ENCODE results near the gene CA4.
"Not testable (repeated sequence)": the region's sequence is repeated elsewhere in the genome, so short reads cannot be mapped to it uniquely, and the experiment has no call there.

Gene CA4

DNA sequence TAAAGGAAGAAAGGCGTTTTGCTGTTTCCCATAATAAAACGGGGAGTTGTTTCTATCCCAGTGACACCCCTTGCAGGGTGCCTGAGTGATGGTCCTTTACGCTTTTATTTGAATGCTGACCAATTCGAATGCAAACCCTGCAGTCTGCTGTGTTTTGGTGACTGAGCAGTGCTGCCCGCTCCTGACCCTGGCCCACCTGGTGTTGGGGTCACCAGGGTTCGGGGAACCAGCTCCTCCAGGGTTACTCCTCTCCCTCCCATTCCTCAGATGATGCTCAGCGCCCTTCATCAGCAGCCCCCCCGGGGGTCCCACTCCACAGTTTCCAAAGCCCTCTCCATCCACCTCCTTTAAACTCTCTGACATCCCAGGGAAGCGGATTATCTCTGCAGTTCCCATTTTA, 6.0 kb downstream of the CA4 start:
- DNase-seq (ENCODE audit: low read depth), result no peak

DNA sequence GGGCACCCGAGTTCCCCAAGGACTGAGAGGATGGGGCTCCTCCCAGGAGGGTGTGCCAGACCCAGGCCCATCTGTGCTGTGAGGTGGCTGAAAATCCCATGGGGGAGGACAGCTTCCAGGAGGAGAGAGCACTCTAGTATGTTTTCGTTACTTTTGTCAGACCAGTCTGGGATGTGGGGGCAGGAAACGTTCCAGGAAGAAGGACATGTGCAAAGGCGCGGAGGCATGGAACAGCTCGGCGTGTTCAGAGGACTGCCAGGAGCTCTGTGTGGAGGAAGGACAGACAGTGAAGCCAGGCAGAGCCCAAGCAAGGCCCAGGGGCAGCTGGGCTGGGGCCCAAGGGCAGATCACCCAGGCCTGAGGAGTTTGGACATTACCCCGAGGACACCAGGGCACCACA, 7.0 kb downstream of the CA4 start:
- no peak for DNase-seq (ENCODE audit: low read depth)

DNA sequence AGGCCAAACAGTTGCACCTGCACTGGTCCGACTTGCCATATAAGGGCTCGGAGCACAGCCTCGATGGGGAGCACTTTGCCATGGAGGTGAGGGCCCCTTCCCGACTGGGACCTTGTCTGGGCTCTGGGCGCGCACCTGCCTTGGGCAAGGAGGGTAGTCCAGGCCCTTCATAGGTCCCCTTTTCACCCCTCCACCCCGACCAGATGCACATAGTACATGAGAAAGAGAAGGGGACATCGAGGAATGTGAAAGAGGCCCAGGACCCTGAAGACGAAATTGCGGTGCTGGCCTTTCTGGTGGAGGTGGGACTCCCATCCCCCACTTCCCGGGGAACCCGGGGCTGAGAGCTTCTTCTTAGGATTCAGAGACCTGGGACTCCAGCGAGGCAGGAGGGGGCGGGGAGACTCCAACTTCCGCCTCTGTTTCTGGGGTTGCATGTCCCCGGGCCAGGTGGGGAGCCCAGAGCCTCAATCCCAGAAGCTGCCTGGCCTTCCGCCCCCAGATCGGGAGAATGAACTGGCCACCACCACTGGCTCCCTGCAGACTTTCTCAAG, 7.8 kb downstream of the CA4 start:
- no peak for DNase-seq (ENCODE audit: low read depth)

DNA sequence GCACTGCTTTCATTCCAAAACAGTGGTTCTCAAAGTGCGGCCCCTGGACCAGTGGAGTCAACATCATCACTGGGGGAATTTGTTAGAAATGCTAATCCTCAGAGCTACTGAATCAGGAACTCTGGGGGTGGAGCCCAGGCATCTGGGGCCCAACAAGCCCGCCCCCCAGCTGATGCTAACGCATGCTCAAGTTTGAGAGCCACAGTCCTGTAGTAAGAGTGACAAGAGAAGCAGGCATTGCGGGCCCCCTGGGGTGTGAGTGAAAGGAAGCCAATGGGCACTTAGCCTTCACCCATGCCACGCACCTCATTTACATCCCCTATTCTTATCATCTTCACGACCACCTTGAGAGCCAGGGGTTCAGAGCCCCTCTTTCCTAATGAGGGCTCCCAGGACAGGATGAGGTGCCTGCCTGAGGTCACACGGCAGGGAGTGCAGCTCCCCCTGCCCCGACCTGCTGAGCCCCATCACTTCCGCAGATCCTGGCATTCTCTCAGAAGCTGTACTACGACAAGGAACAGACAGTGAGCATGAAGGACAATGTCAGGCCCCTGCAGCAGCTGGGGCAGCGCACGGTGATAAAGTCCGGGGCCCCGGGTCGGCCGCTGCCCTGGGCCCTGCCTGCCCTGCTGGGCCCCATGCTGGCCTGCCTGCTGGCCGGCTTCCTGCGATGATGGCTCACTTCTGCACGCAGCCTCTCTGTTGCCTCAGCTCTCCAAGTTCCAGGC, 9.1 kb downstream of the CA4 start:
- no peak for DNase-seq (ENCODE audit: low read depth)

- DNase-seq (ENCODE audit: low read depth), result no peak
Measured at GRCh38 chr17:60159479-60159866, 9.7 kb downstream of the CA4 start.

GRCh38 chr17:60160829-60161501, 11.2 kb downstream of the CA4 start:
- DNase-seq (ENCODE audit: low read depth), result no peak

DNA sequence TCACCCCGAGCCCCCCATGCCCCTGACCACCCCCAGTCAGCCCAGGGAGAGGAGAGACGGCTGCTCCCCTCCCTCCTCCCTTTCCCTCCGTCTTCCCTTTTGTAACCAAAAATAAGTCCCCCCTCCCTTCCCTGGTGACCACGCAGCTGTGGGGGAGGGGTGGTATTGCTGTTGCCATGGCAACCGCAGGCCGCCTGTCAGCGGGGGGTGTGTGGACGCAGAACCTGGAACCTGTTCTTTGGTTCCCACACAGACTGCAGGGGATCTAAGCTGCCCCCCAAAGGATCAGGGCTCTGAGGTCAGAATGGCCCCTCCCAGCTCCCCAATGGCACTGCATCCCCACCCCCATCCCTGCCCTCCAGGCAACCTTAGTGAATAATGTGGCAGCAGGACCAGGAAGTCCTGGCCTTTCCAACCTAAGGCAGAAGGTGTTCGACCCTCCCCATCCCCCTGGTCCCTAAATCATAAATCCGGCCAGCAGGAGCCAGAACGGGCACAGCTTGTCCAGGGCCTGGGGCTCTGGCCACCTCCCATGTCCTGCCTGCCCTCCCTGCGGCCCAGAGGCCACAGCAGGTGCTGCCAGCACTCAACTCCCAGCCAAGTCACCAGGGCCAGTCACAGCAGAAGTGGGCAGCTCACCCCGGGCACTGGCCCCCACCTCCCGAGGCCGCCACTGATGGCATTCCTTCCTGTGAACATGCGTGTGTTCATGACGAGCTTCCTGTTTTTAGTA, 12.0 kb downstream of the CA4 start:
- no peak for DNase-seq (ENCODE audit: low read depth)

- DNase-seq (ENCODE audit: low read depth), result no peak
Measured at GRCh38 chr17:60163108-60163784, 13.5 kb downstream of the CA4 start.

DNA sequence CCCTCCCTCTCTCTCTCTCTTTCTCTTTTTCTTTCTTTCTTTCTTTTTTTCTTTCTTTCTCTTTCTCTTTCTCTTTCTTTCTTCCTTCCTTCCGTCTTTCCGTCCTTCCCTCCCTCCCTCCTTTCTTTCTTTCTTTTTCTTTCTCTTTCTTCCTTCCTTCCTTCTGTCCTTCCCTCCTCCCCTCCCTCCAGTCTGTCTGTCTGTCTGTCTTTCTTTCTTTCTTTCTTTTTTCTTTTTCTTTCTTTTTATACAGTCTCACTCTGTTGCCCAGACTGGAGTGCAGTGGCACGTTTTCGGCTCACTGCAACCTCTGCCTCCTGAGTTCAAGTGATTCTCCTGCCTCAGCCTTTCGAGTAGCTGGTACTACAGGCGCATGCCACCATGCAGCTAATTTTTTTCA, 14.4 kb downstream of the CA4 start:
- no peak for DNase-seq (ENCODE audit: low read depth)

DNA sequence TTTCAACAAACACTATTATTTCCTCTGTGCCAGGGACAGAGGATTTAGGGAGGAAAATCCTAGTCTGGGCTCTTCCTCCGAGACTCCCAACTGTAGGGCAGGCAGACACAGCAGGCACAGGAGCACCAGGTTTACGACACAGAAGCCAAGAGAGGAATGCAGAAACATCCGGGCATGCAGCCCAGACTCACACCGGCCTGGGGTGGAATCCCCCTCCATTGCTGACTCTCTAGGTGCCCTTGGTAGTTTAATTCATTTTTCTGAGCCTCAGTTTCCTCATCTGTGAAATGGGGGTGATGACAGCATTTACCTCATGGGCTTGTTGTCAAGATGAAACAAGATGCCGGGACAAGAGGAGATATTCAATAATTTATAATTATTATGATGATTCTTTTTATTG, 14.9 kb downstream of the CA4 start:
- no peak for DNase-seq (ENCODE audit: low read depth)

DNA sequence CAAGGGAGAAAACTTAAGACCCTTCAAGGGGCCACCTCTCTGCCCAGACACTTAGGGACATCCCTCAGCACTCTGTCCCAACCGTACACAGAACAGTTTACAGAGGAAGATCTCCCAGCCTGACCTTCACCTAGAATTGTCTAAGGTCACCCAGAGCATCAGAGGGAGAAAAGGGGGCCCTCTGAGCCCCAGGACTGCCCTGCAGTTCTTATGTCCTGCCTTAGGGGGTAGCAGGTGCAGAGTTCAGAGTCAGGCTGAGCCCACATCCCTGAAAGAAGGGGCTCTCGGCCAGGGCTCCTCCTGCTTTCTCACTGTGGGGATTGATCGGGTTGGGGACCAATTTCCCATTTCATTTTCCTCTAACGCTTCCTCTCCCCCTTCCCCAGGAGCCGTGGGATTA, 15.4 kb downstream of the CA4 start:
- no peak for DNase-seq (ENCODE audit: low read depth)

DNA sequence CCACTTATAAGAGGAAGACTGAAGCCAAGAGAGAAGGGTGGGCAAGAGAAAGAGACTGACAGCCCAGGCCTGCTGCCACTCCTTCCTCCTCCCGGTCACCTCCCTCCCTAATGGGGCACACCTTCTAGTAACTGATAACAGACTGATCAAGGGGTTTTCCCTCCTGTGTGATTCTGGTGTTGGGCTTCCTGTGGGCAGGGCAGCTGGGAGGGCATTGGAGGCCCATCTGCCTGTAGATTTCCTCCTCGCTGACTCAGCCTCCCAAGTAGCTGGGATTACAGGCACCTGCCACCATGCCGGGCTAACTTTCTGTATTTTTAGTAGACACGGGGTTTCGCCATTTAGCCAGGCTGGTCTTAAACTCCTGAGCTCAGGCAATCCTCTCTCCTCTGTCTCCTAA, 16.2 kb downstream of the CA4 start:
- no peak for DNase-seq (ENCODE audit: low read depth)

GRCh38 chr17:60167065-60167741, 17.4 kb downstream of the CA4 start:
- no peak for DNase-seq (ENCODE audit: low read depth)

DNA sequence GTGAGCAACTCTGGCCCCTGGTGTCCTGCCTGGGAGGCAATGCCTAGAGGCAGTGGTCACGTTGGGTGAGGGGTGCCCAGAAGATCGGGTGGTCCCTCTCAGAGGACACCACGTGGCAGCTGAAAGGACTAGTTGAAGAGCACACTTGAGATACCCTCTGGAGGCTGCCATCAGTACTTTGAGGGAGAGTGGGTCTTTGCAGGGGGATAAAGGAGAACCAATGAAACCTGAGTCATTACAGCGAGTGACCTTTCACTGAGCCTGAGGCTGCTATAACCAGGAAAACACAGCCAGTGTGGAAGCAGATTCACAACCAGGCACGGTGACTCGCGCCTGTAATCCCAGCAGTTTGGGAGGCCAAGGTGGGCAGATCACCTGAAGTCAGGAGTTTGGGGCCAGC, 18.9 kb downstream of the CA4 start:
- DNase-seq (ENCODE audit: low read depth), result no peak

DNA sequence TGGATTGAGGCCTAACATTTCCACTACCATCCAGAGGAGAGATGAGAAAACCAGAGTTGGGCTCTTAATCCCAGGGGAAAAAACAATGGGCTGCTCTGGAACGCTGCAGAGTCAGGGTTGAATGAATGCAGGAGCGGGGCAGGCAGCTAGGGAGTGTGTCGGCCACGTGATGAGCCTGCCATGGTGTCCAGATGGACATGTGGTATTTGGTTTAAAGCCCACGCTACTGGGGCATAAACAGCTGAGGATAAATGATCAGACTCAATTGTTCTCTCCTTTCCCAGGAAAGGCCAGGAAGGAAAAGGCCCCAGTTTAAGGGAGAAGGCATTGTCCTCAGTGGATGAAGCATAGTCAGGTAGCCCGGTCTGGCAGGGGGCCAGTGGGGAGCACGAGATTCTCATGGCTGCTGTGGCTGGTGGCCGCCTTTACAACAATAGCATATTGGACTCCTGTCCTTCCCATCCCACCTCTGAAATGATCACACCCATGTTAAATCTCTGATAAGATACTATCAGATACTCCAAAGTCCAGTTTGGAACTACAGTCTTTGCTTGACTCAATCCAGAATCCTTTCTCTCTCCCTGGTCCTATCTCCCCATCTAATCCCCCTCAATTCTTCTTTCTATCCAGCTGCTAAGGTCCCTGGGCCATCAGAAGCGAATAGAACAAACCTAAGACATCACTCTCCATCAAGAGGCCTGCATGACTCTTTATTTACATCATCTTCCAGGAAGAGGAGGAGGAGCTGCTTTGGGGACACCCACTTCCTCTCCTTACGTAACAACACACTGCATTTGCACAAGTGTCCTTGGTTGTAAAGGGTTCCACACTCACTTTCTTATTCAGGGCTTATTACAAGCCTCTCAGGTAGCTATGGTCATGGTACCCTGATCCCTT, 20.4 kb downstream of the CA4 start:
- no peak for DNase-seq (ENCODE audit: low read depth)

DNA sequence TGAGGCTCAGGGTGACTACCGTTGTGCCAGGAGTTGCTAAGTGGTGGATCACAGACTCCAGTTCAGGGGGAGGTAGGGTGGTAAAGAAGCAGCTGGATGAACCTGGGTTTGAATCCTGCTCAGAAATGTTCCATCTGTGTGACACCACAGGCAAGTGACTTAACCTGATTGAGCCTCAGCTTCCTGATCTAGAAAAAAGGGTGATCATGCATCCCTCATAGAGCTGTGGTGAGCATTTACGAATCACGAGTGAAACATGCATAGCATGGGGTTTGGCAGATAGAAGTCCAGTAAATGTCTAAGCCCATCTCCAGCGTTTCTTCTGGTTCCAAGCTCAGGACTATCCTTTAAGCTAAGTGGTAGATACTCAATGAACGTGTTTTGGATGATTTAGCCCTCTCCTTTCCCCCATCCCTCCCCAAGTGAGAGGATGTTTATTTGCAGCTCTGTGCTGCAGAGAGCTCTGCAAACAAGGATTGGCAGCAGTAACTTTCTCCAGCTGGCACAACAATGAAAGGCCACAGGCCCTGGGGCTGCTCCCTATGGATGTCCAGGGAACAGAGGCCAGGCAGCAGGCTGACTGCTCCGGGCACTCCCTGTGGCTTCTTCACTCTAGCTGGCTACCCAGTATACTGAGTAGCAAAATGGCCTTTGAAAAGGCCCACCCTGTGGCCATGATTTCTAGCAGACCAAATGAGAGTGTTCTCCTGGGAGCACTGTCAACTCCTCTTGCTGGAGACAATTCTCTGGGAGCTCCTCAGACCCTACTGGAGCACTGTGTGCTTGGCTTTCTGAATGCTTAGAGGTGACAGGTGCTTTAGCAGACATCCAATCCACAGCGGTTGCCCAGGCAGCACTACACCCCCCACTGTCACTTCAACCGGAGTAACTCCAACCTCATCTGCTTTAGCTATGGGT, 21.3 kb downstream of the CA4 start:
- DNase-seq (ENCODE audit: low read depth), result no peak

GRCh38 chr17:60171753-60172079, 21.9 kb downstream of the CA4 start:
- no peak for DNase-seq (ENCODE audit: low read depth)

- DNase-seq (ENCODE audit: low read depth), result no peak
Measured at GRCh38 chr17:60173304-60173819, 23.6 kb downstream of the CA4 start.

GRCh38 chr17:60174035-60174434, 24.3 kb downstream of the CA4 start:
- no peak for DNase-seq (ENCODE audit: low read depth)

- DNase-seq (ENCODE audit: low read depth), result not testable (repeated sequence)
Measured at GRCh38 chr17:60174767-60175166, 25.0 kb downstream of the CA4 start.
